Daoy (cell line): ENCODE data around the gene KCNH1. TPM values are rescaled to one million over a fixed set of nuclear protein-coding genes. Genes with fewer than 3 reads are reported as not detected.
"Not testable (repeated sequence)": the region's sequence is repeated elsewhere in the genome, so short reads cannot be mapped to it uniquely, and the experiment has no call there.

Experiments used
- DNase-seq: peaks from one replicate; pipeline ENCODE4 v3.0.0-alpha.2; 2015; ENCODE audit warnings: low read depth
- total RNA-seq: library from RNA; depleted of rRNA; stranded (reverse); fragments of >200 nt; shearing (Covaris generic); gene quantifications from 2 replicates; pipeline ENCODE4 v1.2.3, GENCODE V29; 2014

The KCNH1 gene
- total RNA-seq, 1 experiment from 2014 or later: 2.9 TPM

GRCh38 chr1:210685295-210685650, 448.7 kb downstream of the KCNH1 start:
- DNase-seq: no peak

GRCh38 chr1:210684466-210685294, 449.3 kb downstream of the KCNH1 start:
- DNase-seq: no peak

GRCh38 chr1:210683403-210684047, 450.4 kb downstream of the KCNH1 start:
- DNase-seq: no peak

DNA sequence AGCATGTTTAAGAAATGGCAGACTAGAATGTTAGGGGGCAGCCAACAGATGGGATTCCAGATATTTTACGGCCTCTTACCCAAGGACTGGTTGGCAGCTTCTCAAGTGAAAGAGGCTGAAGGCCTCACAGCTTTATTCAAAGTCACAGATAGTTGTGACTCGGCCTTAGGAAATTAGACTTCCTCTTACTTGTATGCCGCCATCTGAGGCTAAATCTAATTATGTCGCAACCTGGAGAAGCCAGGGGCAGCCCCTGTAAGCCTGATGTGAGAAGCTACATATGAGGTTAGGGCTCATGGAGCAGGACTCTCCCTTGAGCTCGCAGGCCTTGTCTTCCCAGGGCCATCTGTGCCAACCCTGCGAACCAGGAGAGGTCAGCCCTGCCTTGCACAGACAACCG, 452.8 kb downstream of the KCNH1 start:
- no peak for DNase-seq

- DNase-seq: no peak
These were observed 455.6 kb downstream of the KCNH1 start for GRCh38 chr1:210678306-210678705.

- no peak for DNase-seq
These were observed 456.4 kb downstream of the KCNH1 start for GRCh38 chr1:210677533-210677932.

DNA sequence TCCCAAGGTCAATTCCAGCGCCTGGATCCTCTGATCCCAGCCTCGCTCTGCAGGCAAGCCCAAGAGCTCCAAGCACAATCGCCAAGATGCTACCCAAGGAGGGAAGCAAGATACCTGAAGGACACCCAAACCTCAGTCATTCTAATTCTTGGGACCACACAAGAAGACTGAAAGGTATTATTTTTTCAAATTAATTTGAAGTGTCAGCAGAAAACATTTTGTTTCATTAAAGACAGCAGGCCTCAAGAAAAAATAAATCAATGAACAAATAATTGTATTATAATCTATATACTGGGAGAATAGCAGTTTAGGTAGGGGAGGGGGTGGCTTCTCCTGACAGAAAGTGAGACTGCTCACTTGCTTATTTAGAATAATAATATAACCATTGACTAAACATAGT, 457.4 kb downstream of the KCNH1 start:
- no peak for DNase-seq

DNA sequence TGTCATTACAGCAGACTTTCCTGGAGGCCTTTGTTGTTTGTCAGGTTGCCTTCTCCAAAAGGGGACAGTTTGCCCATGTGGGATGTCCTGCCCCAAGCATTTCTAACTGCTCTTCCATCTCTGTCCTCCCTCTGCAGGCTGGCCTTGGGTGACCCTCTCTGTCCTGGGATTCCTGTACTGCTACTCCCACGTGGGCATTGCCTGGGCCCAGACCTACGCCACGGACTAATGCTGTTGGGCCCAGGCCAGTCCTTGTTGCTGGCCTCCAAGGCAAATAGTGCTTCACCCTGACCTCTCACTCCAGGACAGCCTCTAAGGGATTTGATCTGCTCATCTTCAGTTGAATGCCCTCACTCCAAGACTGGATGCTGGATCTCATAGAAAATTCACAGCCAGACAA, 459.8 kb downstream of the KCNH1 start:
- DNase-seq: no peak

DNA sequence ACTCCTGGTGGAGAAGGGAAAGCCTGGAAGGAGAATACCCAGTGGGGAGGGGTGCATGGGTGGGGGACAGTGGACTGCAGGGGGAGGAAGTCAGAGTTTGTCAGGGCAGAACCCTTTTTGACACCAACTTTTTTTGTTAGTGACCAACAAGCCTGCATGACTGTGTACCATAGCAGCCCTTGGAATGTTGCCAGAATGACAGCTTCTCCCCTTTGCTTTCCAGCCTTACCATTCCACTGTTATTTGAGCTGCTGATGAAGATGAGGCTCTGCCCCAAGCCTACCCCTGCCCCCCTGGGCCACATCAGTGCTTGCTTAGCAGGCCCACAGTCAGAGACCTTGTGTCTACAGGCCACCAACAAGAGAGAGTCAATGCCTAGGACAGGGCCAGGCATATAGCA, 464.0 kb downstream of the KCNH1 start:
- no peak for DNase-seq

GRCh38 chr1:210663730-210664573, 470.0 kb downstream of the KCNH1 start:
- DNase-seq: no peak

DNA sequence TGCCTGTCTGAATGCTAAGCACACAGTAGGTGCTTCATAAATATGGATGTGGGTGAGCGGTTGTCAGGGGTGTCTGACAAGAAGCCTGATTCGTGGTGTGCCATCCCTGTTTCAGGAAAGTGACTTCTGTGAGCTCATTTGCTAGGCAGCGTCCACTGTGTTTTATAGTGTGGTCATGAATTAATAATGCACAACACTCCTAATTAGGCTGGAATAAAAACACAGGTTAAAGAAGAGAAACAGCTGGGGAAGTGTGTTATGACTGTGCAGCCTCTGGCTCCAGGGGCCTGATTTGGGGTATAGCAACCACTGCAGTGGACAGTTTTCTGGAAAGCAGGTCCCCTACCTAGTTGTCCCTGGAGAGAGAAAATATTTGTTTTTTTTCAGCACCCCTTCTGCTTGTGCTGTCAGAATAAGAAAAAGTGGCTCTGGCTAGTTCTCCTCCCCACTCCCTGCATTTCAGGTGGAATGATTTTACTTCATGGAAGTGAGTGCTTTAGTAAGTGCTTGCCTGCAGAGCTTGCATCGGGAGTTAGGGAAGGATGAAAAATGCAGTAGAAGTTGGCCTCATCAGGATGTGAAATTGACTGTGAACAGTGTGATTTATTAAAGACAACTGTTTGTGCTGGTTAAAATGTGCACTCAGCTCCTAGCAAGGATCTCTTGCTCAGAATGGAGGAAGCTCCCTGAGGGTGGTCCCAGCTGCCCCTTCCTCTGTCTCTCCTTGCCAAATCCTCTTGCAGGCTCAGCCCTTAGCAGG, 471.5 kb downstream of the KCNH1 start:
- no peak for DNase-seq

GRCh38 chr1:210661520-210661919, 472.4 kb downstream of the KCNH1 start:
- DNase-seq: not testable (repeated sequence)

DNA sequence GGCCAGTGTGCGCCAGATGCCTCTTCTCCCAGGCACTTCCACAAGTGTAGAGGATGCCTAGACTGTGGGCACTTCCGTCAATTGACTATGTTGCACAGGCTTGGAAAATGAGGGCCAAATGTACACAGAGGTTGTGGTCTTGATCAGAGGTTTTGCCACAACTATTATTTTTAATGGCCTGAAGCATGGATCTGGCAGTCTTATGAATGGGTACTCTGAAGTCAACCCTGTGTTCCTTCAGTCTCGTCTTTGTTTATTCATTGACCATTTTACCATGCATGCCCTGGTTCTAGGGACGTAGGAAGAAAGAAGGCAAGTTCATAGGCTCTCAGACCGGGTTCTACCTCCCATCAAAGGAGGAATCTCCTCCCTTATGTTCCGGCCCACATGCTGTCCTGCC, 476.1 kb downstream of the KCNH1 start:
- no peak for DNase-seq

GRCh38 chr1:210655511-210655910, 478.4 kb downstream of the KCNH1 start:
- DNase-seq: no peak

DNA sequence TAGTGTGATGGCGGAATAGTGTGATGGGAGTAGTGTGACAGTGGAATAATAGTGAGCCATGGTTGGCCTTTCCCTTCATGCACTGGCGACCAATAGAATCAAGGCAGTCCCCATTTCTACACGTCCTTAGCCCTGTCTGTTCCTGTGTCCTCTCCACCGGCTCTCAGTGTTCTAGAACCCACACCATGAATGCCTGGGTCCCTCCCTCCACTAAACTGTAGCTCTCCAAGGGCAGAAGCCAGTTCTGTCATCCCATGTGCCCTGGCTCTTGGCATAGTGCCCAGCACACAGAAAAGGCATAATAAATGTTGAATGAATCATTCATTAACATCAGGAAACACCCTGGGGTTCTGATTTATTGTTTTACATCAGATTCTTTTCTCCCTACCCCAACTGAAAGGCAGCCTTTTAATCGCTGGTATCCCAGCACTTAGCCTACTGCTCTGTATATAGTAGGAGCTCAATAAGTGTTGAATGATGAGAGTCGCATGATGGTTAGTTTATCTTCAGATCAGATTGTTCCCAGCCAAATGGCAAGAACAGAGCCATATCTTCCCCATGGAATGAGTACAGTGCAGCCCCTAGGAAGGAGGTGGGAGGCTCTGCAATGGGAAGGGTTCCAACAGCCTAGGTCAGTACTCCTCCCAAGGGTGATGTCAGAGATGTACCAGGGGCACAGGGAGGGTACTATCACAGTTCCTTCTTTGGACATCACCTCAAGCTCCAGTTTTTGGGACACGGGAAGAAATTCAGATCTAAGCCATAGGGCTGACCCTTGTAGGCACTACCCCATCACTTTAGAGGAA, 479.6 kb downstream of the KCNH1 start:
- peak; percentile 55 for DNase-seq

DNA sequence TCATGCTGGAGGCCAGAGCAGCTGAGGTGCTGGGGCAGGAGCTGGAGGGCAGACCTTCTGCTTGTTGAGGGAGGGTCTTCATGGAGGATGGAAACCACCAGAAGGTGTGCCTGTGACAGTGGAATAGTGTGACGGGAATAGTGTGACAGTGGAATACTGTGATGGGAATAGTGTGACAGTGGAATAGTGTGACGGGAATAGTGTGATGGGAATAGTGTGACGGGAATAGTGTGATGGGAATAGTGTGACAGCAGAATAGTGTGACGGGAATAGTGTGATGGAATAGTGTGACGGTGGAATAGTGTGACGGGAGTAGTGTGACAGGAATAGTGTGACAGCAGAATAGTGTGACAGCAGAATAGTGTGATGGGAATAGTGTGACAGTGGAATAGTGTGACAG, 480.2 kb downstream of the KCNH1 start:
- no peak for DNase-seq

DNA sequence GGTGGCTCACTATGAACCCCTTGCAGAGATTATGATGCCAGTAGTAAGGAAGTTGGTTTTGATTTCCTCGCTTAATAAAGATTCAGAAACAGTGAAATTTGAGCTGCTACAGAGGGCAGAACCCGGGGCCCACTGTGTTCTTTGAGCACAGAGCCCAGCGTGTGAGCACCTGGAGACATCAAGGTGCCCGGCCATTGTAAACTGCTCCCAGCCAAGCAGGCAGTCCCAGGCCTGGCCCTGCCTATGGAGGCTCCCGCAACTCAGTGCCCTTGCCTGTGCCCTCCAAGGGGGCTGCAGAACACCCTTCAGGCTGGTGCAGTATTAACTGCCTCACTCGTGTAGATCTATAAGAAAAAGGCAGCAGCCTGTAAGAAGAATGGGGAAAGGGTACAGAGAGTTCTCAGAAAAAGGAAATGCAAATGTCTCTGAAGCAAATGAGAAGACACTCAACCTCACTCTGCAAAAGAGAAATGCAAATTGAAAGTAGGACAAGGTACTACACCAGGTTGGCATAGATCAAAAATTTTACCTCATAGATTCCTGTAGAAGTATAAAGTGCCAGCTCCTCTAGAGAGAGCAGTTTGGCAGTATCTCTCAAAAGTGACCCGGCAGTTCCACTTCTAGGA, 481.5 kb downstream of the KCNH1 start:
- DNase-seq: no peak

DNA sequence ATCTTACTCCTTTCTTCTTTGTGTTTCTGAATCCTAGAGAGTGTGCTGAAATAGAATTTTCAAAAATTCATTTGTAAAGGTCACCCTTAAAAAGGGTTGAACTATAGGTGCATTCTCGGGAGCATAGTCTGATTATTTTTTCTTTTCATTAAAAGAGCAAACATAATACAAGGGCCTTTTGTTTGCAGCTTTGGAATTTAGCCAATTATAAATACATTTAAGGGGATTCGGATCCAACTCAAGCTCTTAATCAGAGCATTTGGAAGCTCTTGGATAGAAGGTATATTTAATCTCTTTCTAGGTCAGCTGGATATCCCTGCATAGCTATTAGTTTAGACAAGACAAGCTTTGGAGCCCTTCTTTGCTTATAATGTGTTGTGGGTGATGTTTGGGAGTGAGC, 483.5 kb downstream of the KCNH1 start:
- DNase-seq: no peak

DNA sequence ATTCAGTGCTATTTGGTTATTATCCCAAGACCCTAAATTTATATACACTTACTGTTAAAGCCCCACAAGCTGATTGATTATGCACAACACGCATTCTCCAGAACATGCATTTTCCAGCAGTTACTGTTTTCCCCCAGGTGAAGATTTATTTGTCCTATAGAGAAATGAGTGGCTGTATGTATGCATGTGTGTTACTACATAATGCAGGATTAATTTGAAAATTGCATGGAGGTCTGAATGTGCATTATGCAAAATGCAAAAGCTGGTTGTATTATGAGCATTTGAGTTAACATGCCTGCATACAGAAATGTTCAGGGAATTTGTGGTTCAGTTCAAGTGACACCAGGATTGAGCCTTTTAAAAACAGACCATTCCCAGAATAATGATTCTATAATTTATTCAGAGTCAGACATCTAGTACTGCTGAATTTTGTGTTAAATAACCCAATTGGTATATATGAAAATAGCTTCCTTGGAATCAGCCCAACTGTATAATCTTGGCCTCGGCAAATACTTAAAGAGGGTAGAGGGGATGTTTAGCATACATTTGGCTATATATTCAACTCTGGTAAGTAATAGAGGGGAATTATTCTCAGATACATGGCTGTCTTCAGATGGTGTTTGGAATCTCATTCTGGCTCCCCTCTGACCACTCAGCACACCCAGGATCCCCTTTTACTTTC, 485.2 kb downstream of the KCNH1 start:
- DNase-seq: no peak
